Panc1 (cell line): ENCODE results near the gene EYA3. TPM values are rescaled to one million over a fixed set of nuclear protein-coding genes. Genes with fewer than 3 reads are reported as not detected.

ENCODE experiments used
- ATAC-seq: fragments of 200-7000 bp; cut with Tn5 transposase; 2 replicates; pipeline ENCODE4 v1.9.1; 2020; ENCODE audit warnings: mild to moderate bottlenecking, moderate library complexity
- BruUV-seq: library from RNA; stranded (reverse); fragments of 400-500 nt; replicated peaks from 2 replicates; lab custom pipeline; 2021; lab: Mats Ljungman, UMichigan
- CTCF ChIA-PET: fragments of 300-600 bp; sonication (Branson Sonifier 250); formaldehyde crosslinking; loops from one replicate; lab custom pipeline; 2022; ENCODE audit warnings: antibody characterized with exemption; lab: Charles Lee
- POLR2A ChIA-PET: fragments of 300-600 bp; sonication (Branson Sonifier 250); formaldehyde crosslinking; loops from one replicate; lab custom pipeline; 2022; ENCODE audit warnings: antibody characterized with exemption; lab: Charles Lee
- DNase-seq: peaks from one replicate; pipeline ENCODE4 v3.0.0-alpha.2; 2010; ENCODE audit warnings: low read depth, low spot score
- H3K27ac ChIP-seq: 2 replicates; pipeline ENCODE4 v1.5.1; 2011; ENCODE audit warnings: mild to moderate bottlenecking, low read length, inconsistent platforms
- H3K27me3 ChIP-seq: fragments of 200-500 bp; sonication (Bioruptor generic); 2 replicates; pipeline ENCODE4 v1.6.0; 2014; ENCODE audit warnings: low read length, inconsistent platforms; ENCODE audit not compliant: control insufficient read depth, insufficient read depth
- H3K36me3 ChIP-seq: fragments of 200-500 bp; sonication (Bioruptor generic); 2 replicates; pipeline ENCODE4 v1.5.1; 2014; ENCODE audit warnings: inconsistent platforms, mild to moderate bottlenecking, low read length, moderate library complexity; ENCODE audit not compliant: control insufficient read depth, insufficient read depth
- H3K4me1 ChIP-seq: 2 replicates; pipeline ENCODE4 v1.5.1; 2011; ENCODE audit warnings: inconsistent platforms, mild to moderate bottlenecking, low read length, moderate library complexity; ENCODE audit not compliant: control insufficient read depth, insufficient read depth
- H3K4me3 ChIP-seq, 2 experiments: 2 replicates each; pipeline ENCODE4 v1.5.1; 2011 to 2012; ENCODE audit warnings: low read depth in 2 of 2, low read length in 2 of 2, mild to moderate bottlenecking in 2 of 2, inconsistent platforms in 1 of 2, moderate library complexity in 1 of 2
- H3K9me3 ChIP-seq: fragments of 200-500 bp; sonication (Bioruptor generic); 2 replicates; pipeline ENCODE4 v1.5.1; 2014; ENCODE audit warnings: low read depth, mild to moderate bottlenecking, inconsistent platforms, low read length, moderate library complexity; ENCODE audit not compliant: control insufficient read depth, insufficient read depth
- POLR2AphosphoS5 ChIP-seq: IDR thresholded peaks from 2 replicates; pipeline ENCODE4 v1.6.1; 2012; ENCODE audit warnings: mild to moderate bottlenecking, low read depth, low read length, moderate library complexity
- REST ChIP-seq, 2 experiments: IDR thresholded peaks; 2 replicates each; pipeline ENCODE4 v1.6.1; 2011 to 2012; ENCODE audit warnings: low read depth in 2 of 2, control low read depth in 1 of 2, low read length in 1 of 2, mild to moderate bottlenecking in 1 of 2, moderate library complexity in 1 of 2; ENCODE audit not compliant: insufficient read depth in 1 of 2
- SIN3A ChIP-seq: IDR thresholded peaks from 2 replicates; pipeline ENCODE4 v1.6.1; 2012; ENCODE audit warnings: low read depth, mild to moderate bottlenecking, low read length, moderate library complexity, borderline replicate concordance; ENCODE audit not compliant: insufficient read depth
- TCF7L2 ChIP-seq: IDR thresholded peaks from 2 replicates; pipeline ENCODE4 v1.6.1; 2011; ENCODE audit warnings: mild to moderate bottlenecking, low read depth, low read length, inconsistent platforms
- in situ Hi-C: cut with HindIII; loops from 2 replicates; pipeline ENCODE4 v1.10.0; 2016; ENCODE audit warnings: low sequenced_read_pairs, low pct_unique_long_range_greater_than_20kb
- intact Hi-C: fragments of 100-400 bp; cut with micrococcal nuclease; formaldehyde crosslinking; loops from one replicate; pipeline ENCODE4 v1.10.0; 2022; ENCODE audit not compliant: unreplicated experiment
- total RNA-seq: library from RNA; stranded (reverse); gene quantifications from one replicate; pipeline ENCODE4 v1.2.1, GENCODE V29; 2021; ENCODE audit not compliant: unreplicated experiment
- TF ChIP-seq, protein P1 (sequence below): fragments of 450-650 bp; IDR thresholded peaks from 2 replicates; pipeline ENCODE4 v1.5.1; 2017; ENCODE audit warnings: mild to moderate bottlenecking

Gene EYA3
- total RNA-seq, 1 experiment from 2014 or later, result 17.5 TPM

DNA sequence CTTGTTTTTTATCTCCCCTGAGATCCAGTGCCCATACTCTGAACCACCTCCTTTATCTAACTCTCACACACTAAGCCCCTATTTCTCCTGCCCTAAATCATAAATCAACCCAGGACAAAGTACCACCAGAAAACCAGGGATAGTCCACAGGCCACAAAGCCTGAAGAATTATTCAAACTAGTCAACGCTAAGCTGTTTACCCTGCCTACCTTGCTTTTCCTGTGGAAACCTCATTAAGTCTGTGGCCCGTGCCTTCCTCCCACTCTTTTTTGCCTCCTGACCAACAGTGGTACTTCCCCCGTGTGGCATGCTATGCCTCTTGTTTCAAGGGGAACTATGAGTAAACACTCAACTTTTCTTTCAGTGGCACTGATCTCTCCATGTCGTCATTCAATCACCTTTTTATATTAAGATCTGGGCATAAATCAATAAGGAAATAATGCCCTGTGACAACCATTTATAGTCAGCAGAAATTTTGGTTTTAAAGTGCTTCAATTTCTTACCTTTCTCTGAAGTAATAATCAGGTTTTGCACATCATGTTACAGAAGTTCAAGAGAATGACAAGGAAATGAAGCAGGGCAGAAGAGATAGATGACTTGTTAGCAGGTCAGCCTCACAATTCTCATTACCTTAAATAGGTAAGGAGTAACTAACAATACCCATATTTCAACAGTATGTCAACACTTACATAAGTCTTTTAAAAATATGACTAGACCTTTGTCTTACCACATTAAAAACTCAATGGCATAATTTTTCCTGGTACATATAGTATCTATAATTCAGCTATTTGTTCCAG lies 32.1 kb downstream of the EYA3 start:
- intact Hi-C loops (no loop called here), in situ Hi-C loops (no loop called here)
- POLR2A ChIA-PET, result no interaction called here
- no peaks in the 10 kb centered on the region for H3K4me1 ChIP-seq
- CTCF ChIA-PET, result interaction anchor here (0.6 kb wide), 1 partner anchor 310 kb away, joined by 6 read pairs; no protein-coding TSS in a partner anchor
- ATAC-seq (no peak), DNase-seq (no peak)
- TF ChIP-seq POLR2AphosphoS5 (no peak), SIN3A (no peak), REST (IDR thresholded peaks at IDR 0.05; ENCODE audit: insufficient read depth in 1 of 2, low read depth in 2 of 2, low read length in 1 of 2) (no peak), TCF7L2 (no peak)
- TF ChIP-seq, protein P1, sequence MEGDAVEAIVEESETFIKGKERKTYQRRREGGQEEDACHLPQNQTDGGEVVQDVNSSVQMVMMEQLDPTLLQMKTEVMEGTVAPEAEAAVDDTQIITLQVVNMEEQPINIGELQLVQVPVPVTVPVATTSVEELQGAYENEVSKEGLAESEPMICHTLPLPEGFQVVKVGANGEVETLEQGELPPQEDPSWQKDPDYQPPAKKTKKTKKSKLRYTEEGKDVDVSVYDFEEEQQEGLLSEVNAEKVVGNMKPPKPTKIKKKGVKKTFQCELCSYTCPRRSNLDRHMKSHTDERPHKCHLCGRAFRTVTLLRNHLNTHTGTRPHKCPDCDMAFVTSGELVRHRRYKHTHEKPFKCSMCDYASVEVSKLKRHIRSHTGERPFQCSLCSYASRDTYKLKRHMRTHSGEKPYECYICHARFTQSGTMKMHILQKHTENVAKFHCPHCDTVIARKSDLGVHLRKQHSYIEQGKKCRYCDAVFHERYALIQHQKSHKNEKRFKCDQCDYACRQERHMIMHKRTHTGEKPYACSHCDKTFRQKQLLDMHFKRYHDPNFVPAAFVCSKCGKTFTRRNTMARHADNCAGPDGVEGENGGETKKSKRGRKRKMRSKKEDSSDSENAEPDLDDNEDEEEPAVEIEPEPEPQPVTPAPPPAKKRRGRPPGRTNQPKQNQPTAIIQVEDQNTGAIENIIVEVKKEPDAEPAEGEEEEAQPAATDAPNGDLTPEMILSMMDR, result no peak
- H3K27me3 ChIP-seq, result no peaks in the 10 kb centered on the region
- no peak overlapping the region for H3K27ac ChIP-seq
- BruUV-seq, result TSS peak; percentile 36
- no peak overlapping the region for H3K4me3 ChIP-seq
- H3K36me3 ChIP-seq, result peaks cover 4% of the 10 kb centered on the region; the same call in 1 of the 2 replicates
- no peaks in the 10 kb centered on the region for H3K9me3 ChIP-seq

- H3K27me3 ChIP-seq, result no peaks in the 10 kb centered on the region
- no peak for TF ChIP-seq TCF7L2
- TF ChIP-seq, protein P1, result no peak
- TF ChIP-seq SIN3A, result no peak
- no peak for TF ChIP-seq POLR2AphosphoS5
- TF ChIP-seq REST (IDR thresholded peaks at IDR 0.05; ENCODE audit: insufficient read depth in 1 of 2, low read depth in 2 of 2, low read length in 1 of 2), result no peak
- in situ Hi-C loops (no loop called here), intact Hi-C loops (no loop called here)
- H3K27ac ChIP-seq, result no peak overlapping the region
- CTCF ChIA-PET, result no interaction called here
- POLR2A ChIA-PET, result no interaction called here
- BruUV-seq, result no TSS peak
- H3K4me1 ChIP-seq, result no peaks in the 10 kb centered on the region
- DNase-seq (no peak), ATAC-seq (no peak)
- H3K36me3 ChIP-seq, result peaks cover 4% of the 10 kb centered on the region; the same call in 1 of the 2 replicates
- H3K9me3 ChIP-seq, result no peaks in the 10 kb centered on the region
- H3K4me3 ChIP-seq, result no peak overlapping the region
Measured at GRCh38 chr1:28050776-28051175, 37.6 kb downstream of the EYA3 start.
